ENCODE results near the gene KRT16.

GRCh38 chr17:41617698-41618097 is 5.1 kb upstream of the KRT16 start:
- no peak for TF ChIP-seq POLR2A (IDR thresholded peaks at IDR 0.05)
- TF ChIP-seq CTCF (IDR thresholded peaks at IDR 0.05): no peak
- no peak for TF ChIP-seq POLR2AphosphoS5 (IDR thresholded peaks at IDR 0.05)
- TF ChIP-seq EP300 (IDR thresholded peaks at IDR 0.05): no peak
